Activated T-helper 9 cell treated with anti-CD3 and anti-CD28 coated beads, Interleukin-2, amount 50 U/mL, for 16 hours (primary cell): ENCODE results near the gene FBXL14.

Experiments
- DNase-seq: peaks from one replicate; pipeline ENCODE4 v3.0.0-alpha.2; 2020; ENCODE audit warnings: low read depth

FBXL14 gene

DNA sequence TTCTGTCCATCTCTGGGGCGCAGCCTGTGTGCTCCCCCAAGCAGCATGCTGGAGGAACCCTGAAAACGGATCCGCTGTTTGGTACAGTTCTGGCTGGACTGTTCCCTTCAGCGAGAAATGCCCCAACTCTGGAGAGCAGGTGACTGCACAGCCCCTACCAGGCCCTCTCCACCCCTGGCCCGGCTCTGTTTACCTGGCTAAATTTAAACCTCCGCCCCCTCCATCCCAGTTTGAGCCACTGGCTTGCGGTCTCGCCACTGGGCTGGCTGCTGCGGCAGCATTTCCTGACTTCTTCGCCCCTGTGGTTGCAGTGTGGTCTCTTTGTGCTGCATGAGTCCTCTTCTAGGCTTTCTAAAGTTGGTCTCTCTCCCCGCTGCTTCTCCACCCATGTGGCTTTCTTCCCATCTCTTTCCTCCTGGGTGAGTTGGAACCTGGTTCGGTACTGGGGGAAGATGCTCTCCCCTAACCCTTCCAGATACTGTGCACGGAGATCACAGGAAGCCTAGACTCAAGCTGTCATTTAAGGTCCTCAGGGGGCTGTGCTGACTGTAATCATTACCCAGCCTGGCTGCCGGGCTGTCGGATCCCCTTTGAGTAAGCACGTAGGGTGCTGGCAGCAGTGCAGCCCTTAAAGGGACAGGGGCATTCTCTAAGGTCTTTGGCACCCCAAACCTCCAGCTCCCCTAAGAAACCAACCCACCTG, 60.6 kb downstream of the FBXL14 start:
- DNase-seq: no peak

DNA sequence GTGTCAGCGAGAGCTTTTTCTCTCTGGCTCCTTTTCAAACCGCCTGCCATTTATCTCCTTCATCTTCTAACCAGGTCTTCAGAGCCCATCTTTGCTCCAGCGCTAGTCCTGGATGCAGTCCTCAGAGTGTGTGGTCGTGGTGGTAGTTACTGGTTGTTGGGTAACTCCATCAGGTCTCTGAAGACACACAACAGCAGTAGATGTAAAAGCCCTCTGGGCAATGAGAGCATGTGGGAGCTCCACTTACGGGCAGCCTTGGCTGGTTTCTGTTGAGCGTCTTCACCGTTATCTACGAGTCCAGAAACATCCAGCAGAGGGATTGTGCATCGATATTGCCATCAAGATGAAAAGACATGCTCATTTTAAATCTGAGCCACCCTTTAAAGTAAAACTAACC, 61.2 kb downstream of the FBXL14 start:
- DNase-seq: no peak

DNA sequence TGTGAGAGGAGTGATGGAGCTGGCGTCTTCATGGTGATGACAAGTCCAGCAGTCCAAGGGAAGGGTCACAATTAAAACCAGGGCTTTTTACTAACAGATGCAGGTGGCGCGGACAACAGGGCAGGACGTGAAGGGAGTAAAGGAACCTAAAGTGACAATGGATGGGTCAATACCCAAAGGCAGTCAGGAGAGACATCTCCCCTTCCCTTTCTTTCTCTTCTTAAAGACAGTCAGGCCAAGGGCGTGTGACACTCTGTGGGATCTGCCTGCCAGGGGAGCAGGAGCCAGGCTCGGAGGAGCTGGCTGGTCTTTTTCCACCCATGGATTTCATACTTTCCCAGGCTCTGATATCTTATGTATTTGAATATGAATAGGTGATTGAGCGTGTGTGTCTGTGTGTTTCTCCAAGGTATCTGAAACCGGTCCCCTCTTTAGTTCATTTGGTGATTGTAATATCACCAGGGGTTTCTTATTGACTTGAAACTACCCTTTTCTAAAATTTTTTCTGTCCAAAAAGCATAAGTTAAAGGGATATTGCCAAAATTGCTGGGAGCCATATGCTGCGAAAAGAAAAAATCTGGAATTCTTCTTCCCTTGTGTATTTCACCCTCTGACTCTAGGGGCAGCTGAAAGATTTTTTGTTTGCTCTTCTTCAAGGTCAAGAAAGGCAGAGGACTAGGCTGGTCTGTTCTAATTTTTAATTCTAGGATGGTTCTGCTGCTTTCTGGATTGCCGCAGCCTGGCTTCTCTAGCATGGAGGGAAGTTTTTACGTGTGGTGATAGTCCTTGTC, 61.8 kb downstream of the FBXL14 start:
- DNase-seq: no peak

DNA sequence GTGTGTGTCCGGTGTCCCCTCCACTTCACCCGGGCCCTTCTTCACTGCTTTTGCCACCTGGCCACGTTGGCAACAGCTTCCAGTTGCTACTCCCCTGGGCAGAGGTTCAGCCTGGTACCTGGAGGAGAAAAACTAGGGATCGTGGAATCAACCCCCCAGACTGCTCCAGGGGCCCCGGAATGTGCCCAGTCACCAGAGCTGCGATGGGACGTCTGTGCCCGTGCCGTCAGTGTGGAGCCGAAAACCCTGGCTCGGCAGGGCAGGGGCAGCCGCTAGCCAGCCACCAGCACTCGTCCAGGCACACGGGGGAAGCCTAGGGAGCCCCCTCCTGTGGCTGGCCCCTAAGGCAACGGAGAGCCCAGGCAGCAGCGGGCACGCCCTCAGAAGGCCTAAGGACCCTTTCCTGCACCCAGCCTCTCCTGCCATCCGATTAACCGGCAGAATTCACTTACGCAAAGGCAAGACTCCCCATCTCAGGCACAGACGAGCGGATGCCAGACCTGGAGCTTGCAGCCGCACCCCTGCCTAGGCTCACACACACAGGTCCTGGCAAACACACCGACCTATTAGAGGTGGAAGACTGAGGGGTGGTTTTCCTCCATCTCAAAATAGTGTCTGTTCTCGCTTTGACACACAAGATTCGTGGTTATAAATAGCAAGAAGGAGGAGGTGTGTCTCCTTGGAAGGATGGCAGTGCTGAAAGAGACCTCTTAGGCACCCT, 62.6 kb downstream of the FBXL14 start:
- no peak for DNase-seq

DNA sequence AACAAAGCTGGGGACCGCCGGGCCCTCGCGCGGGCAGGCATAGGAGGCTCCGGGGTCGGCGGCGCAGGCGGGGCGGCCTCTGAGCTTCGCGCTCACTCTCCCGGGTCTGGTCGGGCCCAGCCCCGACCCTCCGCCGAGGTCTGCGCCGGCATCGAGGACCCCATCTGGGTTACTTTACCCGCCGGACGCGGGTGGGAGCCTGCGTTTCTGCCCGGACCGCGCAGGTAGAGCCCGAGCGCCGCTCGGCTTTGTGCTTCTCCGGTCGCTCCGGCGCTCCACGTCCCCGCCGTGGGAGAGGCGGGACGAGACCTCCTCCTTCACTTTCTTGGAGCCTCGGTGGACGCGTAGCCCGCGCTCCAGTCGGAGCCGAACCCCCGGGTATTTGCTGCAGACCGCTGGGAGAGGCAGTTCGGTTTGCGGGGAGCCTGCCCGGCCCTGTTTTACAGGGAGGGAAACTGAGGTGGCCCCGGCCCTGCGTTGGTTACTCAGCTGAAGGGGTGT, 63.2 kb downstream of the FBXL14 start:
- DNase-seq: no peak

DNA sequence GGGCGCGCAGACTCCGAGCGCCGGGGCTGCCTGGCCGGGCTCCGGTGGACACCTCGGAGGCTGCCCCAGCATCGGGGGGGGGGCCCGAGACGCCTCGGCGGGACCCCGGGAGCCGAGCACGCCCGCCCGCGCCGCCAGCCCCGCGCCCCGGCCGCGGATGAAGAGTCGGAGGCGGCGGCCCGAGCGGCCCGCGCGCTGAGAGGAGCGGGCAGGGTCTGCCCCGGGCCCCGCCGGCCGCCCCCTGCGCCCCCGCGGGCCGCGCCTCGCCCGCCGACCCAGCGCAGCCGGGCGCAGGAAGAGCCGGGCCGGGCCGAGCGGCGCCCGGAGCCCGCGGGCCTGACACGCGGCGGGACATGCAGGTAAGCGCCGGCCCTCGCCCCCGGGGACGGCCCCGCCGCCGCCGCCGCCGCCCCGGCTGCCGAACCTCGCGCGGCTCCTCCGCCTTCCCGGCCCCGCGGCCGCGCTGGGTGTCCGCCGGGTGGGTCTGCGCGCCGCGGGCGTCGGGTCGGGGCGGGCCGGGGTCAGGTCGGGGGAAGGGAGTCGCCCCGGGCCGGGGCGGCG, 63.7 kb downstream of the FBXL14 start:
- DNase-seq: no peak

DNA sequence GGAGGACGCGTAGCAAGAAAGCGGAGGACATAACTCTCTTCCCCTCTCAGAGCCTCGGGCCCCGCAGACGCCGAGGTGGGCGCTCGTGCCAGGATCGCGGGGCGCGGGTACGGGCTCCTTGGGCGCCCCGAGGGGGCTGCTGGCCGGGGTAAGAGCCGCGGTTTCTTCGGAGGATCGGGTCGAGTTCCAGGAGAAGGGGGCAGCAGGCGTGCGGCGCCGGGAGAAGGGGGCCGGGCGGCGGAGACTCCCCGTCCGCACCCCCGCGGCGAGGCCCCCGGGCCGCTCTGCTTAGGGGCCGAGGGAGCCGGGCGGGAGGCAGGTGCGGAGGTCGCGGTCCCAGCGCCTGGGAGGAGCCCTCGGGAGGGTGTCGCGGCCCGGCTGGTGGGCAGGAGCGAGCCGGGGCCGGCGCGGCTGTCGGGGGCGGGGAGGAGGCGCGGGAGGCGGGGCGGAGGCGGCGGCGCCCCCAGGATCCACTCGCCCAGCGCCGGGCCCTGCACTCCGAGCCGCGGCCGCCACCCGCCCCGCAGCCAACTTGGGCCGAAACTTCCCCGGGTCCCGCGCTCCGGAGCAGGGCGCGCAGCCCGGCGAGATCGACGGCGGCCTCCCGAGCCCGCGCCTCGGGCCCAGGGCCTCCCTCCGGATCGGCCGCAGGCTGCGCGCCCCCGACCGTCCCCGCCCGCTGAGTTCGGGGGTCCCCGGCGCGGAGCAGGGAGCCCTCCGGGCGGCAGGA, 64.4 kb downstream of the FBXL14 start:
- no peak for DNase-seq

DNA sequence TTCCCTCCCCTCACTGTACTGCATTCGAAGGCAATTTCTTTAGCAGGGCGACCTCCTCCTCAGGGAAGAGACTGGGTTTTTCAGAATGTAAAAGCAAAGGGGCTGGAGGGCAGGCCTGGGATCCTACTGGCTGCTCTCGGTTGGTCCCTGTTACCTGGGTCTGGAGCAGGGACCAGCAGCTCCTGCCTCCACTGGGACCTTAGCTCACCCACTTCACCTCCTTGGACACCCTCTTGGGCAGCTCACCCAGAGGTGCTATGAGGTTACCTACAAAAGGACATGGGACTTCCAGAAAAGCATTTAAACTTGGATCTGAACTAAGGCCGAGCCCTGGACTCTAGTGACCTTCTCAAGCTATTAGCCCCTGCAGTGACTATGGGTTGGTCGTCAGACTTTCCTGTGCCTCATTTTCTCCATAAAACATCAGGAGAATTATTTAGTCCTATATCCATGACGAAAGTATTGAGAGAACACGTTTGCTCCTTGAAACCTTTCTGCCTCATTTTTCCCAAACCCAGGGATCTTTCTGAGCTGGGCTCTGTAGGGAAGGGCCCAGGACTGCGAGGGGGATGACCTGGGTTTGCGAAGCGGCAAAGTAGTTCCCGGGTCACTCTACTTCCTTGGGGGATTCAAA, 65.0 kb downstream of the FBXL14 start:
- no peak for DNase-seq

DNA sequence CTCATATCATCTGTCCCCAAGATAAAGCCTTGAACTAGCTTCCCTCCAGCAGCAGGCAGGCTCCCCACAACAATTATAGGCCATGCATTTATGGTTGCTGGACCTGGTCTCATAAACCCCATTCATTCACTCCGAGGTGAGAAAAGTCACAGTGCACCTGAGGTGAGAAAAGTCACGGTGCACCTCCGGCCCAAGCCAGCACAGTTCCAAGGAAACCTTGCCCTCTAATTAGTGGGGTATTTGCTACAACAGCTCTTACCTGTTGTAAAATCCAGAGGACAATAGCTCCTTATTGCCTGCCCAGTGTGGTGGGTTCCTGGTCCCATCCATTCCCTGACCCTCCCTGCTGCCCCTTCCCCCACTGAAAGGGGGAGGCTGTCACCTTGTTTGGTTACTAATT, 65.6 kb downstream of the FBXL14 start:
- no peak for DNase-seq

DNA sequence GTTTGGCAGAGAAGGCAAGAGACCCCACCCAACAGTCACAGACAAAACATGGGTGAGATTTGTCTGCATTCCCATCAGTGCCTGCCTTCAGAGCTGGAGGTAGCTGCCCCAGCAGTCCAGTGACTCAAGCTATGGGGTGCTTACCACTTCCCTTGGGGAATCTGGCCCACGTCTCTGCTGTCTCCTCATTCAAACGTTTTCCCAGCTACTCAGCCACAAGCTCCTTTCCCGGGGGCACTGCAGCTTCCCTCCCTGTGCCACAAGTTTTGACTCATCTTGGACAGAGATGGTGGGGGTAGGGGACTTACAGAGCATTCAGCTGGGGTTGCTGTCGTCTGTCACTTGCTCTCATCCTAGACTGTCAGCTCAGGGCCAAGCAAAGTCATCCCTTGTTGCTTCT, 66.6 kb downstream of the FBXL14 start:
- DNase-seq: no peak

DNA sequence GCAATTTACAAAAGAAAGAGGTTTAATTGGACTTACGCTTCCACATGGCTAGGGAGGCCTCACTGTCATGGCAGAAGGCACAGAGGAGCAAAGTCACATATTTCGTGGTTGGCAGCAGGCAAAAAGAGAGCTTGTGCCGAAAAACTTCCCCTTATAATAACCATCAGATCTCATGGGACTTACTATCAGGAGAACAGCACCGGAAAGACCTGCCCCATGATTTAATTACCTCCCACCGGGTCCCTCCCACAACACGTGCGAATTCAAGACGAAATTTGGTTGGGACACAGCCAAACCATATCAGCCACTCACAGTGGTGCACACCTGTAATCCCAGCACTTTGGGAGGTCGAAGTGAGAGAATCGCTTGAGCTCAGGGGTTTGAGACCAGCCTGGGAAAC, 68.5 kb downstream of the FBXL14 start:
- DNase-seq: no peak

DNA sequence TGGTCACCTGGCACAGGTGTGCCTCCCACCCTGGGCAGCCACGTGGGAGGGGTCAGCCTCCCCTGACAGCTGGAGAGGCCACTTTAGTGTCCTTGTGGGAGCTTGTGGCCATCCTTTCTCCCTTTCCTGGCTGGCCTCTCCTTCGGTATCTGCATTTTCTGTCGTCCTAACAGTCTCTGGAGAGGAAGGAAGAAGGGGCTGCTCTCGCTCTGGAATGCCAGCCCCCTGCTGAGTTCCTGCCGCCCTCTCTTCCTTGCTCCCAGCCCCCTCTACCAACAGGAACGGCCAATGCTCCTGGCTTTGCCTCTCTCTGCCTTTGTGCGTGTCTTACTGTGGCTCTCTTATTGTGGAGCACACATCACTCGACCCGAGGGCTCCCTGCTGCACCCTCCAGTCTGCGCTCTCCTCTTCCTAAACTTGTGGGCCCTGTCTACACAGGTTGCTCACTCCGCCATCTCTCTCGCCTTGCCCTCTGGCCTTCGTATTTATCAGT, 70.8 kb downstream of the FBXL14 start:
- DNase-seq: no peak

DNA sequence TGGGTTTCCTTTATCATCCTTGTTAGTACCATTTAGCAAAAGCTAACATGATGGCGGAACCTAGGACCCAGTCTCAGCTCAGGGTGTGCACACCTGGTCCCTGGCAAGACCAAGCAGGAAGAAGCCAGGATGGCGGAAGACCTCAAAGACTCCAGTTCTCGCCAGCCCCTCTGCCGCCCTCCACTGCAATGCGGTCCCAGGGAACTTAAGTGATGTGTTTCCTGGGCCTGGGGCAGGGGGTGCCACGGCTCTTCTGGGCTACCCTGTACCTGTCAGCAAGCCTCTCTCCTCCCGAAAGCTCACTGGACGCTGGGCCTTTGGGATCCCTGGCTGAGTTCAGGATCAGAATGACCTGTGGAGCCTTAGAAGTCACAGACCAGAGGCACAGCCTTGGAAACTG, 71.3 kb downstream of the FBXL14 start:
- DNase-seq: no peak

DNA sequence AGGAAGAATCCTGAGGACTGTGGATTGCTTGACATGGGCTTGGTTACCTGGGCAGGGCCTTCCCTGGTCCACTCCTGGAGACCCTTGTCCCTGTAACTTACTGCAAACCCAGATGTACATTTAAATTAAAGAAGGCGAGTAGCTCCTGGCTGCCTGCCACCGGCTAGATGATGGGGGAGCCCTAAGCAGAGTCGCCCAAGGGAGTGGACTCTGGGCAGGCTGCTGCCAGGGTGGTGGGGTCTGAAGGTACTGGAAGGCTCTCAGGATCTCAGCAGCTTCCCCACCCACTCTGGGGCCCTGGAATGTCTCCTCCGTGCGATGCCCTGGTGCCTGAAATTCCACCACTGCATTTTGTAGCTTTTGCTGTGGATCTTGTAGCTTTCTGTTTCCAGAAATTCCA, 74.7 kb downstream of the FBXL14 start:
- no peak for DNase-seq

DNA sequence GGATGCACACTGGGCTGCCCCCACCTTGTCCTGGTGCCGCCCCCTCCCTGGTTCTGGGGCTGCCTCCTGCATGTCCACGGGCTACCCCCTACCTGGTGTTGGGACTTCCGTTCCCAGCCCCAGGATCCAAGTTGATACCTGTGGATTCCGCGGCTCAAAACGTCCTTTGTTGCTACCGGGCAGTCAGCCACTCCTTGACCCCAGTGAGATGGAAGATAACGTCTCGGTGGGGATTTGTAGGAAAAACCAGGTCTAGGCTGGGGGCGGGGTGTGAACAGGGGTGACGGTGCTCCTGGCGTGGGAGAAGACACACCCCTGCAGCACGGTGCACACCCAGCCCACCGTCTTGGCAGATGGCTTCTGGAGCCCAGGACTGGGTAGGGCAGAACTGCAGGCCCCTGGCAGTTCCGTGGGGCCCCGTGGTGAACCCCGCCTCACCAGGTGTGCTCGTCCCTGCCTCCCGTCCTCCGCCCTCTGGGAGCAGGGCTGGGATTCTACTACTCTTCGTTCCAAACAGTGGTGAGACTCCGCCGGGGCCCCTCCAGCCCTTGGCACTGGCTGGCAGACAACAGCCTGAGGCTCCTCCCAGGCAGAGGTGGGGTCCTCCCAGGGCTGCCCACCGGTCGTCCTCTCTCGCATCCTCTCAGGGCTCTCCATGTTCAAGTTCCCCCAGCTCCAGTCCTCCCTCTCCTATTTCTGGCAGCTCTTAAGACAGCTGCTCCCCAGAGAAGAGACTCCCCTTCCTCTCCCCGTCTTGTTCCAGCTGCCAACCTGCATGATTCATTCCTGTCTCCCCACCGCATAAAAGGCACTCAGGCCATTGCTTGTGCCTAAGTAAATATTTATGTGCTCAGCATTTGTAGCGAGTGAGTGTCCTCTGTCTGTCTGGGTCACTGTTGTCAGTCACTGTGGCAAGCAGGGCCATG, 75.5 kb downstream of the FBXL14 start:
- DNase-seq: no peak

DNA sequence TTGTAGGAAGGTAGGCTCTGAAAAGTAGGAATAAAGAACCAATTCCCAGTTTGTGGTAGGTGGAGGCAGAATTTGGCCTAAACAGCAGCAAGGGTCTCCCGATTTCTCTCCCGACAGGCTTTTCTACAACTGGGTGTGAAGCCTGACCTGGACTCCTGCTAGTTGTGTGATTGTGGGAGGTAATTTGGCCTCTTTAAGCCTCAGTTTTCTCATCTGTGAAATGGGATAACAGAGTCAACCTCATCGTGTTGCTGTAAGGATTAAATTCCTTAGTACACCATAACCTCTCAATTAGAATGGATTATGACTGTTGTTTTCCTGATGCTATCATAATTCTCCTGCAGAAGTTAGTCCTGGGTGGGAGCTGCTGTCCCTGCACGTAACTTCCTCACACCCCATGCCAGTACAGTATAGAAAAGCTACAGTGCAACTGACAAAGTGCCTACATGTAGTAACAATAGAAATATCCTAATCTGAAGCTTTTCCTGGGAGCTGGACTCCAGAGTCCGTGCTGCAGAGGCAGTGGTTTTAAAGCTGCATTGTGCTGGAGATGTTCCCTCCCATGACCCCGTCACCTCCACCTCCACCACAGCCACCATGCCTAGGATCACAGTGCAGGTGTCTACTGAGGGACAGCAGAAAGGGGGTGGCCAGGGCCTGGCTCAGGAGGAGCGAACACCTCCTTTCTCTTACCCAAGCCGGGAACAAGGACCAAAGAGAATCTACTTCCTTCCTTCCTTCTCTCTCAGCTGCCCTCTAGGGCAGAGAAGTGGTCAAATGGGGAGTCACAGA, 76.5 kb downstream of the FBXL14 start:
- DNase-seq: no peak

DNA sequence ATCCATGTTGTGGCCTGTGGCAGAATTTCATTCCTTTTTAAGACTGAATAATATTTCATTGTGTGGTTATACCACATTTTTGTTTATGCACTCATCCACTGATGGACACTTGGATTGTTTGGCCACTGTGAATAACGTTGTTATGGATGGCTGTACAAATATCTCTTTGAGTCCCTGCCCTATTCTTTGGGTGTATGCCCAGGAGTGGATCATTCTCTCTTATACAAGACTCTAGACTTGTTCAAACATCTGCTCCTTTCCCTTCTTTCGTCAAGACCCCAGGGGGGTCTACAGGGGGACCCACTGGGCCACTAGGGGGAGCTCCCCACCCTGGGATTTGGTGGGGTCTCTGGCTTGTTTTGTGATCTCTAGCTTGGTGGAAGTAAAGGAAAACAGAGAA, 77.4 kb downstream of the FBXL14 start:
- no peak for DNase-seq
